Mammary epithelial cell (primary cell): ENCODE results near the gene DEPDC1.

Experiments
- CTCF ChIP-seq, 2 donors: IDR thresholded peaks in 1 of 2; conservative IDR thresholded peaks in 1 of 2; 2 replicates each; pipeline ENCODE4 v1.5.1; 2011 to 2012; ENCODE audit warnings: inconsistent platforms in 2 of 2, low read length in 2 of 2, mild to moderate bottlenecking in 2 of 2, control low read depth in 1 of 2, low read depth in 1 of 2; ENCODE audit not compliant: insufficient read depth in 1 of 2; ENCODE audit errors: extremely low read depth in 1 of 2
- EZH2 ChIP-seq: IDR thresholded peaks from 2 replicates; pipeline ENCODE4 v1.6.1; 2012; ENCODE audit warnings: low read length, inconsistent platforms, borderline replicate concordance

- TF ChIP-seq CTCF (conservative IDR thresholded peaks at IDR 0.05 in 1 of 2, IDR thresholded peaks at IDR 0.05 in 1 of 2; ENCODE audit: extremely low read depth in 1 of 2, insufficient read depth in 1 of 2, low read depth in 1 of 2, low read length in 2 of 2) (no peak), EZH2 (no peak)
Measured at GRCh38 chr1:68493193-68493592, 3.7 kb downstream of the DEPDC1 start.
